ENCODE results near the gene GLUD1.
"Not testable (repeated sequence)": the region's sequence is repeated elsewhere in the genome, so short reads cannot be mapped to it uniquely, and the experiment has no call there.

Gene GLUD1

DNA sequence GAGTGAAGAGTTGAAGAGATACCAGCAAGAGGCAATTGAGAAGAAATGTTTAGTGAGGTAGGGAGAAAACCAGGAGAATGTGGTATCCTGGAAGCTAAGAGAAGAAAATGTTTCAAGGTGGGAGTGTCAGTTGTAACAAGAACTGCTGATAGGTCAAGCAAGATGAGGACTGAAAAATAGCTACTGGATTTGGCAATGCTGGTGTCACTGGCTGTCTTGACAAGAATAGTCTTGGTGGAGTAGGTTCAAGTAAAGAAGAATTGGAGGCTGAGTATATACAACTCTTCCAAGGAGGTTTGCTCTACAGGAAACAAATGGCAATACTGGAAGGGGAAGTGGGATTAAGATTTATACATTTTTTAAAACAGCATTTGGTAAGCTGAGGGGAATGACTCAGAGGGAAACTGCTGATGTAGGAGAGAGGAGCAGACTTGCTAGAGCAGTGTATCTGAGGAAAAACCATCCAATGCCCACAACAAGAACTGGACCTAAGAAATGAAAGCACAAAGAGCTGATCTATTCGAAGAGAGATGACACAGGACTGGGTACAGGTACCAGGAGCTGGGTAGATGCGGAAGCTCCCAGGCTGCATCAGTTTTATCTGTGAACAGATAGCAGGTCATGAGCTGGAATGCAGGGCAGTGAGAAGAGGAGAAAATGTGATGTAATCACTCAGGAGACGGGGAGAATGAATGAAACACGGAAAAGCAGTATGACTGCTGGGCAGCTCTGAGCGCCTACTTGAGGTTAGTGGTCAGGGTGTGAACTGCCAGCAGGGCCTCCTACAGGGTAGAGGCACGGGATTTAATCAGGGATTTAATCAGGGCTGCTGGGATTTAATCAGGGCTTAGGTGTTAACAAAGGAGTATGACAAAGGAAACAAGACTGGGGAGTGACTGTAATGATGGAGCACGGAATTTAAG is 40.0 kb downstream of the GLUD1 start:
- H3K27me3 ChIP-seq (ENCODE audit: insufficient read depth, poor library complexity, severe bottlenecking) = no peaks in the 10 kb centered on the region
- no peak overlapping the region for H3K27ac ChIP-seq (replicated peaks)
- TF ChIP-seq GABPA (IDR thresholded peaks at IDR 0.05; ENCODE audit: low read depth) (no peak), SPI1 (IDR thresholded peaks at IDR 0.05; ENCODE audit: borderline replicate concordance, low read depth) (peak; percentile 49; the same call in 1 of the 2 replicates)
- no peak for DNase-seq (ENCODE audit: low read depth in 1 of 2, low spot score in 1 of 2)
- H3K4me3 ChIP-seq (replicated peaks; ENCODE audit: insufficient read depth, low read length) = no peak overlapping the region

DNA sequence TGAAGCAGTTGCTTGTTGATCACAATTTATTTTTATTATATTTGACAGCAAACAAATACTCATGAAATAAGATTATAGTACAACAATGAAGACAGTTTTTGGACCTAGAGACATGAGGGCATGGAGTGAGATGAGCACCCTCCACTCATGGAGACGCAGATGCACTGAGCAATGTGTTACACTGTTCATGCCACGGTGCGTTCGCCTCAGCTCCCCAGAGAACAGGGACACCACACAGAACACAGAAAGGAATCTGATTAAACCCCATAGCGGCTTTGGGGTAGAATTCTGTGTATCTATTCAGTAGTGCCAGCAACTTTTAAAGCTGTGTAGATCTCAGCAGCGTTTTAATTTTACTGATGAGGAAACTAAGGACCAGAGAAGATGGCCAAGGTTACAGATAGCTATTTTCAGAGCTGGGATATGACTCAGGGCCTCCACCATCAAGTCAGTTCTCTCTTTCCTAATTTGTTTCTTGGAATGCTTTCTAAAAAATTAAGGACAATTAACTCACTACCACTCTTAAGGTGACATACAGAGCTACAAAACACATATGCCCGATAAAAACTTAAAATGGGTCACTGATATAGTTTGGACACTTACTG is 41.0 kb downstream of the GLUD1 start:
- no peak overlapping the region for H3K27ac ChIP-seq (replicated peaks)
- no peak for DNase-seq (ENCODE audit: low read depth in 1 of 2, low spot score in 1 of 2)
- TF ChIP-seq, protein P1, sequence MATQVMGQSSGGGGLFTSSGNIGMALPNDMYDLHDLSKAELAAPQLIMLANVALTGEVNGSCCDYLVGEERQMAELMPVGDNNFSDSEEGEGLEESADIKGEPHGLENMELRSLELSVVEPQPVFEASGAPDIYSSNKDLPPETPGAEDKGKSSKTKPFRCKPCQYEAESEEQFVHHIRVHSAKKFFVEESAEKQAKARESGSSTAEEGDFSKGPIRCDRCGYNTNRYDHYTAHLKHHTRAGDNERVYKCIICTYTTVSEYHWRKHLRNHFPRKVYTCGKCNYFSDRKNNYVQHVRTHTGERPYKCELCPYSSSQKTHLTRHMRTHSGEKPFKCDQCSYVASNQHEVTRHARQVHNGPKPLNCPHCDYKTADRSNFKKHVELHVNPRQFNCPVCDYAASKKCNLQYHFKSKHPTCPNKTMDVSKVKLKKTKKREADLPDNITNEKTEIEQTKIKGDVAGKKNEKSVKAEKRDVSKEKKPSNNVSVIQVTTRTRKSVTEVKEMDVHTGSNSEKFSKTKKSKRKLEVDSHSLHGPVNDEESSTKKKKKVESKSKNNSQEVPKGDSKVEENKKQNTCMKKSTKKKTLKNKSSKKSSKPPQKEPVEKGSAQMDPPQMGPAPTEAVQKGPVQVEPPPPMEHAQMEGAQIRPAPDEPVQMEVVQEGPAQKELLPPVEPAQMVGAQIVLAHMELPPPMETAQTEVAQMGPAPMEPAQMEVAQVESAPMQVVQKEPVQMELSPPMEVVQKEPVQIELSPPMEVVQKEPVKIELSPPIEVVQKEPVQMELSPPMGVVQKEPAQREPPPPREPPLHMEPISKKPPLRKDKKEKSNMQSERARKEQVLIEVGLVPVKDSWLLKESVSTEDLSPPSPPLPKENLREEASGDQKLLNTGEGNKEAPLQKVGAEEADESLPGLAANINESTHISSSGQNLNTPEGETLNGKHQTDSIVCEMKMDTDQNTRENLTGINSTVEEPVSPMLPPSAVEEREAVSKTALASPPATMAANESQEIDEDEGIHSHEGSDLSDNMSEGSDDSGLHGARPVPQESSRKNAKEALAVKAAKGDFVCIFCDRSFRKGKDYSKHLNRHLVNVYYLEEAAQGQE (IDR thresholded peaks at IDR 0.05; ENCODE audit: insufficient replicate concordance, low read depth) = no peak
- TF ChIP-seq GABPA (IDR thresholded peaks at IDR 0.05; ENCODE audit: low read depth) (no peak), SPI1 (IDR thresholded peaks at IDR 0.05; ENCODE audit: borderline replicate concordance, low read depth) (no peak), POLR2AphosphoS5 (IDR thresholded peaks at IDR 0.05; ENCODE audit: low read depth) (no peak)
- TF ChIP-seq, protein P2, sequence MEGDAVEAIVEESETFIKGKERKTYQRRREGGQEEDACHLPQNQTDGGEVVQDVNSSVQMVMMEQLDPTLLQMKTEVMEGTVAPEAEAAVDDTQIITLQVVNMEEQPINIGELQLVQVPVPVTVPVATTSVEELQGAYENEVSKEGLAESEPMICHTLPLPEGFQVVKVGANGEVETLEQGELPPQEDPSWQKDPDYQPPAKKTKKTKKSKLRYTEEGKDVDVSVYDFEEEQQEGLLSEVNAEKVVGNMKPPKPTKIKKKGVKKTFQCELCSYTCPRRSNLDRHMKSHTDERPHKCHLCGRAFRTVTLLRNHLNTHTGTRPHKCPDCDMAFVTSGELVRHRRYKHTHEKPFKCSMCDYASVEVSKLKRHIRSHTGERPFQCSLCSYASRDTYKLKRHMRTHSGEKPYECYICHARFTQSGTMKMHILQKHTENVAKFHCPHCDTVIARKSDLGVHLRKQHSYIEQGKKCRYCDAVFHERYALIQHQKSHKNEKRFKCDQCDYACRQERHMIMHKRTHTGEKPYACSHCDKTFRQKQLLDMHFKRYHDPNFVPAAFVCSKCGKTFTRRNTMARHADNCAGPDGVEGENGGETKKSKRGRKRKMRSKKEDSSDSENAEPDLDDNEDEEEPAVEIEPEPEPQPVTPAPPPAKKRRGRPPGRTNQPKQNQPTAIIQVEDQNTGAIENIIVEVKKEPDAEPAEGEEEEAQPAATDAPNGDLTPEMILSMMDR (IDR thresholded peaks at IDR 0.05; ENCODE audit: insufficient read depth, low read length) = no peak

DNA sequence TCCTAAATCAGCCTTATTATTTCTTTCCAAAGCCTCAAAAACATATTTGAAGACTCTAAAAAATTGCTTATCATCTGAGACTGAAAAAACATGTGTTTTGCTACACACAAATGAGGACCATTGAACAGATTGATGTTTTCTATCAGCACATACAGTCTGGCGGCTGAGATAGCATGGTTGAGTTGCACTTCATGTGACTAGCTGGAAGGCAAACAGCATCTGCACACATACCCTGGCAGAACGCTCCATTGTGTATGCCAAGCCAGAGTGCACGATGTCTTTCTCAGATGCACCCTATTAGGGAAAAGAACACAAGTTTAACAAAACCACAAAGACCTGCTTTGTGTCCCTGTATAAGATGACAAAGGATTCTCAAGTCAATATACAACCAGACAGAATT is 41.5 kb downstream of the GLUD1 start:
- H3K27ac ChIP-seq (replicated peaks) = no peak overlapping the region
- H3K4me3 ChIP-seq (replicated peaks; ENCODE audit: insufficient read depth, low read length) = no peak overlapping the region
- DNase-seq (ENCODE audit: low read depth in 1 of 2, low spot score in 1 of 2) = no peak
- H3K27me3 ChIP-seq (ENCODE audit: insufficient read depth, poor library complexity, severe bottlenecking) = no peaks in the 10 kb centered on the region
- TF ChIP-seq POLR2AphosphoS5 (IDR thresholded peaks at IDR 0.05; ENCODE audit: low read depth) = no peak
- TF ChIP-seq, protein P1 (IDR thresholded peaks at IDR 0.05; ENCODE audit: insufficient replicate concordance, low read depth) = no peak
- TF ChIP-seq, protein P2 (IDR thresholded peaks at IDR 0.05; ENCODE audit: insufficient read depth, low read length) = no peak
- no peak for TF ChIP-seq GABPA (IDR thresholded peaks at IDR 0.05; ENCODE audit: low read depth)
- no peak for TF ChIP-seq SPI1 (IDR thresholded peaks at IDR 0.05; ENCODE audit: borderline replicate concordance, low read depth)

More for the DNA sequence above, 41.0 kb downstream of the GLUD1 start:
- Histone ChIP-seq H3K27me3 (ENCODE audit: insufficient read depth, poor library complexity, severe bottlenecking) (no peaks in the 10 kb centered on the region), H3K4me3 (replicated peaks; ENCODE audit: insufficient read depth, low read length) (no peak overlapping the region)

DNA sequence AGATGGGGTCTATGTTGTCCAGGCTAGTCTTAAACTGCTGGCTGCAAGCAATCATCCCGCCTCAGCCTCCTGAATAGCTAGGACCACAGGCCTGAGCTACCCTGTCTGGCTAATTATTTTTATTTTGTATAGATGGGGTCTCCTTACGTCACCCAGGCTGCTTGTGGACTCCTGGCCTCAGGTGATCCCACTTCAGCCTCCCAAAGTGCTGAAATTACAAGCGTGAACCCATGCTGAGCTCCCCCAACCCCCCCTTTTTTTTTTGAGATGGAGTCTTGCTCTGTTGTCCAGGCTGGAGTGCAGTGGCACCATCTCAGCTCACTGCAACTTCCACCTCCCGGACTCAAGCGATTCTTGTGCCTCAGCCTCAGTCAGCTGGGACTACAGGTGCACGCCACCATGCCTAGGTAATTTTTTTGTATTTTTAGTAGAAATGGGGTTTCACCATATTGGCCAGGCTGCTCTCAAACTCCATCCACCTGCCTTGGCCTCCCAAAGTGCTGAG is 49.2 kb downstream of the GLUD1 start:
- no peak overlapping the region for H3K4me3 ChIP-seq (replicated peaks; ENCODE audit: insufficient read depth, low read length)
- TF ChIP-seq, protein P2 (IDR thresholded peaks at IDR 0.05; ENCODE audit: insufficient read depth, low read length) = no peak
- TF ChIP-seq GABPA (IDR thresholded peaks at IDR 0.05; ENCODE audit: low read depth) (no peak), SPI1 (IDR thresholded peaks at IDR 0.05; ENCODE audit: borderline replicate concordance, low read depth) (no peak), POLR2AphosphoS5 (IDR thresholded peaks at IDR 0.05; ENCODE audit: low read depth) (no peak)
- TF ChIP-seq, protein P1 (IDR thresholded peaks at IDR 0.05; ENCODE audit: insufficient replicate concordance, low read depth) = no peak
- DNase-seq (ENCODE audit: low read depth in 1 of 2, low spot score in 1 of 2) = no peak
- no peak overlapping the region for H3K27ac ChIP-seq (replicated peaks)
- H3K27me3 ChIP-seq (ENCODE audit: insufficient read depth, poor library complexity, severe bottlenecking) = no peaks in the 10 kb centered on the region

DNA sequence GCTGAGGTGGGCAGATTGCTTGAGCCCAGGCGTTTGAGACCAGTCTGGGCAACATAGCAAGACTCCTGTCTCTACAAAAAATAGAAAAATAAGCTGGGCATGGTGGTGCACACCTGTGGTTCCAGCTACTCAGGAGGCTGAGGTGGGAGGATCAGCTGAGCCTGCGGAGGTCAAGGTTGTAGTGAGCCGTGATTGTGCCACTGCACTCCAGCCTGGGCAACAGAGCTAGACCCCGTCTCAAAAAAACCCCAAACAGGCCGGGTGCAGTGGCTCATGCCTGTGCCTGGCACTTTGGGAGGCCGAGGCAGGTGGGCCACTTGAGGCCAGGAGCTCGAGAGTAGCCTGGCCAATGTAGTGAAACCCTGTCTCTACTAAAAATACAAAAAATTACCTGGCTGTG is 51.1 kb downstream of the GLUD1 start:
- DNase-seq (ENCODE audit: low read depth in 1 of 2, low spot score in 1 of 2); H3K27ac ChIP-seq (replicated peaks); H3K4me3 ChIP-seq (replicated peaks; ENCODE audit: insufficient read depth, low read length); H3K27me3 ChIP-seq (ENCODE audit: insufficient read depth, poor library complexity, severe bottlenecking): not testable (repeated sequence)
